H9 (cell line): ENCODE results near the gene CPXM1. TPM values are rescaled to one million over a fixed set of nuclear protein-coding genes. Genes with fewer than 3 reads are reported as not detected.

Source experiments
- DNase-seq: peaks from one replicate; pipeline ENCODE4 v3.0.0-alpha.2; 2017
- H2AFZ ChIP-seq: one replicate; pipeline ENCODE4 v1.6.1; 2013; ENCODE audit warnings: mild to moderate bottlenecking, low read length, control low read depth, moderate library complexity
- H2AK5ac ChIP-seq: 2 replicates; pipeline ENCODE4 v1.6.1; 2013; ENCODE audit warnings: low read length, control low read depth, mixed read lengths; ENCODE audit not compliant: insufficient read length
- H2BK120ac ChIP-seq: one replicate; pipeline ENCODE4 v1.6.1; 2013; ENCODE audit warnings: low read depth, mild to moderate bottlenecking, low read length, control low read depth, inconsistent platforms; ENCODE audit not compliant: poor library complexity, severe bottlenecking
- H2BK12ac ChIP-seq: 2 replicates; pipeline ENCODE4 v1.6.1; 2013; ENCODE audit warnings: low read length, control low read depth, mixed read lengths, low read depth; ENCODE audit not compliant: insufficient read length
- H2BK15ac ChIP-seq: 2 replicates; pipeline ENCODE4 v1.6.1; 2013; ENCODE audit warnings: low read depth, low read length, control low read depth
- H2BK20ac ChIP-seq: one replicate; pipeline ENCODE4 v1.6.1; 2013; ENCODE audit warnings: low read depth, mild to moderate bottlenecking, low read length, control low read depth, inconsistent platforms; ENCODE audit not compliant: poor library complexity, severe bottlenecking
- H2BK5ac ChIP-seq: 2 replicates; pipeline ENCODE4 v1.6.1; 2013; ENCODE audit warnings: low read length, control low read depth, mixed read lengths; ENCODE audit not compliant: insufficient read length
- H3K14ac ChIP-seq: 2 replicates; pipeline ENCODE4 v1.6.1; 2013; ENCODE audit warnings: low read length, control low read depth; ENCODE audit not compliant: insufficient read depth
- H3K18ac ChIP-seq: 2 replicates; pipeline ENCODE4 v1.6.1; 2013; ENCODE audit warnings: low read depth, mild to moderate bottlenecking, mixed read lengths, low read length, control low read depth; ENCODE audit not compliant: insufficient read length
- H3K23ac ChIP-seq: 2 replicates; pipeline ENCODE4 v1.6.1; 2013; ENCODE audit warnings: low read length, control low read depth, mixed read lengths, low read depth; ENCODE audit not compliant: insufficient read length
- H3K23me2 ChIP-seq: 2 replicates; pipeline ENCODE4 v1.6.1; 2013; ENCODE audit warnings: low read depth, mild to moderate bottlenecking, mixed read lengths, low read length, control low read depth; ENCODE audit not compliant: insufficient read length, poor library complexity, severe bottlenecking
- H3K27ac ChIP-seq: 2 replicates; pipeline ENCODE4 v1.5.1; 2013; ENCODE audit warnings: low read length, control low read depth, mixed read lengths, low read depth; ENCODE audit not compliant: insufficient read length
- H3K27me3 ChIP-seq: 2 replicates; pipeline ENCODE4 v1.6.1; 2013; ENCODE audit warnings: low read length, control low read depth, inconsistent platforms; ENCODE audit not compliant: insufficient read depth
- H3K4ac ChIP-seq: 2 replicates; pipeline ENCODE4 v1.6.1; 2013; ENCODE audit warnings: low read depth, mild to moderate bottlenecking, control low read depth, inconsistent platforms, low read length, moderate library complexity
- H3K4me1 ChIP-seq: 2 replicates; pipeline ENCODE4 v1.6.1; 2013; ENCODE audit warnings: low read length, control low read depth, inconsistent platforms; ENCODE audit not compliant: insufficient read depth
- H3K4me2 ChIP-seq: 2 replicates; pipeline ENCODE4 v1.6.1; 2013; ENCODE audit warnings: low read length, control low read depth, mixed read lengths; ENCODE audit not compliant: insufficient read length, insufficient read depth
- H3K56ac ChIP-seq: 2 replicates; pipeline ENCODE4 v1.6.1; 2013; ENCODE audit warnings: low read depth, mild to moderate bottlenecking, mixed read lengths, low read length, control low read depth; ENCODE audit not compliant: insufficient read length
- H3K79me1 ChIP-seq: 2 replicates; pipeline ENCODE4 v1.6.1; 2013; ENCODE audit warnings: low read depth, mild to moderate bottlenecking, moderate library complexity, low read length, control low read depth, inconsistent platforms; ENCODE audit not compliant: insufficient read depth, poor library complexity, severe bottlenecking
- H3K79me2 ChIP-seq: 2 replicates; pipeline ENCODE4 v1.6.1; 2013; ENCODE audit warnings: low read length, control low read depth, inconsistent platforms; ENCODE audit not compliant: insufficient read depth
- H3K9ac ChIP-seq: 2 replicates; pipeline ENCODE4 v1.6.1; 2013; ENCODE audit warnings: low read length, control low read depth, mixed read lengths; ENCODE audit not compliant: insufficient read length; ENCODE audit errors: extremely low read depth
- H3K9me3 ChIP-seq: one replicate; pipeline ENCODE4 v1.6.1; 2013; ENCODE audit warnings: low read depth, low read length, inconsistent platforms; ENCODE audit not compliant: control insufficient read depth
- H3T11ph ChIP-seq: one replicate; pipeline ENCODE4 v1.6.1; 2013; ENCODE audit warnings: mild to moderate bottlenecking, low read length, control low read depth, inconsistent platforms
- H4K20me1 ChIP-seq: one replicate; pipeline ENCODE4 v1.6.1; 2013; ENCODE audit not compliant: control insufficient read depth, insufficient read length, insufficient read depth
- H4K5ac ChIP-seq: 2 replicates; pipeline ENCODE4 v1.6.1; 2013; ENCODE audit warnings: low read depth, mild to moderate bottlenecking, mixed read lengths, low read length, control low read depth; ENCODE audit not compliant: insufficient read length
- H4K8ac ChIP-seq: replicated peaks from 2 replicates; pipeline ENCODE4 v1.6.1; 2013; ENCODE audit warnings: low read length, control low read depth, mixed read lengths, low read depth; ENCODE audit not compliant: insufficient read length
- H4K91ac ChIP-seq: 2 replicates; pipeline ENCODE4 v1.6.1; 2013; ENCODE audit warnings: low read depth, mild to moderate bottlenecking, moderate library complexity, mixed read lengths, low read length, control low read depth; ENCODE audit not compliant: insufficient read length
- H3K27ac Mint-ChIP-seq, 3 experiments: 2 replicates in 2 of 3; 3 replicates in 1 of 3; pipeline ENCODE4 v1.8.0; 2020 to 2021; ENCODE audit warnings: mixed read lengths in 3 of 3, mild to moderate bottlenecking in 1 of 3, moderate library complexity in 1 of 3
- H3K27me3 Mint-ChIP-seq: 2 replicates; pipeline ENCODE4 v1.8.0; 2021; ENCODE audit warnings: low read depth, mild to moderate bottlenecking, moderate library complexity, mixed read lengths
- H3K36me3 Mint-ChIP-seq, 3 experiments: 2 replicates in 2 of 3; 3 replicates in 1 of 3; pipeline ENCODE4 v1.8.0; 2020 to 2021; ENCODE audit warnings: low read depth in 3 of 3, mixed read lengths in 3 of 3; ENCODE audit not compliant: insufficient read depth in 1 of 3
- H3K4me1 Mint-ChIP-seq, 2 experiments: 2 replicates each; pipeline ENCODE4 v1.8.0; 2020; ENCODE audit warnings: mixed read lengths in 2 of 2
- H3K4me3 Mint-ChIP-seq, 2 experiments: 2 replicates in 1 of 2; 3 replicates in 1 of 2; pipeline ENCODE4 v1.8.0; 2020 to 2021; ENCODE audit warnings: mild to moderate bottlenecking in 2 of 2, mixed read lengths in 2 of 2, moderate library complexity in 1 of 2
- H3K9me3 Mint-ChIP-seq, 2 experiments: 2 replicates in 1 of 2; 3 replicates in 1 of 2; pipeline ENCODE4 v1.8.0; 2020; ENCODE audit warnings: mild to moderate bottlenecking in 2 of 2, mixed read lengths in 2 of 2, moderate library complexity in 1 of 2
- CTCF ChIP-seq: fragments of 200-600 bp; sonication (generic); conservative IDR thresholded peaks from 3 replicates; pipeline ENCODE4 v1.8.0; 2021; ENCODE audit warnings: antibody characterized with exemption, mild to moderate bottlenecking
- WGBS: extraction: QIAGEN DNeasy Blood & Tissue Kit; methylation state at CpG from one replicate; pipeline ENCODE4 v1.1.7; 2013; ENCODE audit warnings: missing lambda C conversion rate, low lambda C conversion rate, mixed read lengths; ENCODE audit not compliant: insufficient read length; ENCODE audit errors: extremely low coverage; 5-methylcytosine and 5-hydroxymethylcytosine counted together
- total RNA-seq: library from RNA; stranded (reverse); gene quantifications from 2 replicates; pipeline ENCODE4 v1.2.1, GENCODE V29; 2021

CPXM1 gene
- total RNA-seq, 1 experiment from 2014 or later: 69.0 TPM

- Histone ChIP-seq H3K79me1 (no peaks in the 10 kb centered on the region), H3K56ac (no peak overlapping the region), H2BK20ac (no peak overlapping the region), H3K4ac (no peak overlapping the region), H4K5ac (no peak overlapping the region), H3T11ph (no peak overlapping the region), H3K4me2 (no peak overlapping the region), H2AFZ (no peak overlapping the region), H3K27me3 (peaks cover 6% of the 10 kb centered on the region; the same call in 1 of the 2 replicates), H2BK5ac (no peak overlapping the region), H3K14ac (no peak overlapping the region), H4K91ac (no peak overlapping the region), H2BK15ac (no peak overlapping the region), H3K79me2 (no peaks in the 10 kb centered on the region), H4K20me1 (no peaks in the 10 kb centered on the region), H4K8ac (no peak overlapping the region), H3K4me1 (no peaks in the 10 kb centered on the region), H3K9me3 (no peaks in the 10 kb centered on the region), H2BK12ac (no peak overlapping the region), H3K27ac (no peak overlapping the region), H3K18ac (no peak overlapping the region), H3K9ac (no peak overlapping the region), H3K23me2 (peaks cover 10% of the 10 kb centered on the region), H2BK120ac (no peak overlapping the region), H3K23ac (no peak overlapping the region), H2AK5ac (no peak overlapping the region)
- no peaks in the 10 kb centered on the region for H3K9me3 Mint-ChIP-seq
- TF ChIP-seq CTCF: no peak
- H3K27me3 Mint-ChIP-seq: peaks cover 45% of the 10 kb centered on the region
- no CpG with 5 or more reads among the region's 5 CpGs for WGBS
- no peak overlapping the region for H3K27ac Mint-ChIP-seq
- peaks cover 19 to 42% of the 10 kb centered on the region in 2 experiments for H3K4me1 Mint-ChIP-seq
- no peak overlapping the region for H3K4me3 Mint-ChIP-seq
- DNase-seq: no peak
- no peaks in the 10 kb centered on the region for H3K36me3 Mint-ChIP-seq
Observed at GRCh38 chr20:2757001-2757400, 43.4 kb downstream of the CPXM1 start.
